ENCODE measurements around the gene STOML2. TPM values are rescaled to one million over a fixed set of nuclear protein-coding genes. Genes with fewer than 3 reads are reported as not detected.

STOML2 gene
- total RNA-seq, 6 experiments from 2014 or later: 59.8 to 102 (median 69.3) TPM

DNA sequence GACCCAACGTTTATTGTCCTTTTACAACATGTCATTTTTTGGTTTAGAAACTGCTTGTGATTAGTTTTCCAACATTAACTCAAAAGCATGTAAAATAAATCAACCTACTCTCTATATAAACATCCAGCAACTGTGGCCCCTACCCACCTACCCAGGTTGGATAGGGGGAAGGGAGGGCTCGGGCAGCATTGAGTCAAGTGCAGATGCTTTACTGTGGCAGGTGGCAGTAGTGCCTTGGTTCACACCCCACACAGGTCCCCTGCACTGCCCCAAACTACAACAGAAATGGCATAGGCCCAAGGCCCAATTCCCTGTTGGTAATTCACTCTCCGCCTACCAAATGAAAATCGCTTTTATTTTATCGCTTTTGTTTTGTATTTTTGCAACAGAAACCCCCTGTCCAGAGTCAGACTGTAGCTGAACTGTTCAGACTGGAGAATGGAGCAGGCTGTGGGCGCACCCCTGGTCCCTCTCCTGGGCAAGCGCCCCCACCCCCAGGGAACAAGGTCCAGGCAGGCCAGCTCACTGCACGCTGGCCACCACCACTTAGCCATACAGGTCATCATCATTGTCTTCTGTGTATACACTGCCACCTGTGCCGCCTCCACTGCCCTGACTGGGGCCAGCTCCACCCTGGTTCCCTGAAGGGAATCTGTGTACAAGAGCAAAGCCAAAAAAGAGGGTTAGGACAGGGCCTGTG lies 46.2 kb downstream of the STOML2 start:
- Histone ChIP-seq H3K27ac (no peak overlapping the region), H3K9me3 (no peaks in the 10 kb centered on the region), H3K4me1 (no peaks in the 10 kb centered on the region), H3K4me3 (no peak overlapping the region), H3K36me3 (peaks cover 20 to 85% (median 58%) of the 10 kb centered on the region in 4 donors), H3K27me3 (no peaks in the 10 kb centered on the region)
- peak in 3 of 4 donors; percentile 28 to 46 (median 32) for ATAC-seq
- no peak for DNase-seq
- WGBS (ENCODE audit: insufficient coverage, low coverage, low lambda C conversion rate, missing lambda C conversion rate): 90% methylated on average over 9 of the region's 9 CpGs
- intact Hi-C loops (cut with DNase I): no loop called here
- no peak for TF ChIP-seq POLR2A (IDR thresholded peaks at IDR 0.05)
- TF ChIP-seq, protein P1, sequence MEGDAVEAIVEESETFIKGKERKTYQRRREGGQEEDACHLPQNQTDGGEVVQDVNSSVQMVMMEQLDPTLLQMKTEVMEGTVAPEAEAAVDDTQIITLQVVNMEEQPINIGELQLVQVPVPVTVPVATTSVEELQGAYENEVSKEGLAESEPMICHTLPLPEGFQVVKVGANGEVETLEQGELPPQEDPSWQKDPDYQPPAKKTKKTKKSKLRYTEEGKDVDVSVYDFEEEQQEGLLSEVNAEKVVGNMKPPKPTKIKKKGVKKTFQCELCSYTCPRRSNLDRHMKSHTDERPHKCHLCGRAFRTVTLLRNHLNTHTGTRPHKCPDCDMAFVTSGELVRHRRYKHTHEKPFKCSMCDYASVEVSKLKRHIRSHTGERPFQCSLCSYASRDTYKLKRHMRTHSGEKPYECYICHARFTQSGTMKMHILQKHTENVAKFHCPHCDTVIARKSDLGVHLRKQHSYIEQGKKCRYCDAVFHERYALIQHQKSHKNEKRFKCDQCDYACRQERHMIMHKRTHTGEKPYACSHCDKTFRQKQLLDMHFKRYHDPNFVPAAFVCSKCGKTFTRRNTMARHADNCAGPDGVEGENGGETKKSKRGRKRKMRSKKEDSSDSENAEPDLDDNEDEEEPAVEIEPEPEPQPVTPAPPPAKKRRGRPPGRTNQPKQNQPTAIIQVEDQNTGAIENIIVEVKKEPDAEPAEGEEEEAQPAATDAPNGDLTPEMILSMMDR (IDR thresholded peaks at IDR 0.05): no peak

DNA sequence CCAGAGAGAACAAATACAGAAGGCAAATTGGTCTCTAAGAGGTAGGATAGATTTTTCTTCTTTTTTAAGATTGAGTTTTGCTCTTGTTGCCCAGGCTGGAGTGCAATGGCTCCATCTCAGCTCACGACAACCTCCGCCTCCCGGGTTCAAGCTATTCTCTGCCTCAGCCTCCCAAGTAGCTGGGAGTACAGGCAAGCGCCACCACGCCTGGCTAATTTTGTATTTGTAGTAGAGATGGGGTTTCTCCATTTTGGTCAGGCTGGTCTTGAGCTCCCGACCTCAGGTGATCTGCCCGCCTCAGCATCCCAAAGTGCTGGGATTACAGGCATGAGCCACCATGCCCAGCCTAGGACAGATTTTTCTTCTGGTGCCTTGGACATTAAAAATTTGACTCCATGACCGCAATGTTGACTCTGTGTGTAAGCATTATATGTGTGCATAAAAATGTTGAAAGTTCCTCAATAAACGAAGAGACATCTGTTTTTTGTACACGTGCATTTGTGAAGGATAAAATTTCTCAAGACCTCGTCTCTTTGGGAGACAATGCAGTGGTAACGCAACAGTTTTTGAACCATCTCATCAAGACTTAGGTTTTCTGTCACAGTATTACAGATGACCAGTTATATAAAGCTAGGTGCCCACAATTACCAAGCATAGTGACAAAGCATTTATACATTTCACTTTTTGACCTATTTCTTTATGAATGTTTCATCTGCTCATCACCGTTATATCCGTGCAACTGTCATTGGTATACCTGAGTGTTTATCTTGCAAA lies 47.9 kb downstream of the STOML2 start:
- WGBS (ENCODE audit: insufficient coverage, low coverage, low lambda C conversion rate, missing lambda C conversion rate): 96% methylated on average over 7 of the region's 14 CpGs
- H3K4me1 ChIP-seq: no peaks in the 10 kb centered on the region
- H3K27ac ChIP-seq: no peak overlapping the region
- H3K9me3 ChIP-seq: no peaks in the 10 kb centered on the region
- TF ChIP-seq, protein P1 (IDR thresholded peaks at IDR 0.05): no peak
- no peak for TF ChIP-seq POLR2A (IDR thresholded peaks at IDR 0.05)
- H3K27me3 ChIP-seq: no peaks in the 10 kb centered on the region
- H3K4me3 ChIP-seq: no peak overlapping the region
- peaks cover 8 to 84% (median 46%) of the 10 kb centered on the region in 4 donors for H3K36me3 ChIP-seq
- intact Hi-C loops (cut with DNase I): no loop called here
- DNase-seq (no peak), ATAC-seq (no peak)

DNA sequence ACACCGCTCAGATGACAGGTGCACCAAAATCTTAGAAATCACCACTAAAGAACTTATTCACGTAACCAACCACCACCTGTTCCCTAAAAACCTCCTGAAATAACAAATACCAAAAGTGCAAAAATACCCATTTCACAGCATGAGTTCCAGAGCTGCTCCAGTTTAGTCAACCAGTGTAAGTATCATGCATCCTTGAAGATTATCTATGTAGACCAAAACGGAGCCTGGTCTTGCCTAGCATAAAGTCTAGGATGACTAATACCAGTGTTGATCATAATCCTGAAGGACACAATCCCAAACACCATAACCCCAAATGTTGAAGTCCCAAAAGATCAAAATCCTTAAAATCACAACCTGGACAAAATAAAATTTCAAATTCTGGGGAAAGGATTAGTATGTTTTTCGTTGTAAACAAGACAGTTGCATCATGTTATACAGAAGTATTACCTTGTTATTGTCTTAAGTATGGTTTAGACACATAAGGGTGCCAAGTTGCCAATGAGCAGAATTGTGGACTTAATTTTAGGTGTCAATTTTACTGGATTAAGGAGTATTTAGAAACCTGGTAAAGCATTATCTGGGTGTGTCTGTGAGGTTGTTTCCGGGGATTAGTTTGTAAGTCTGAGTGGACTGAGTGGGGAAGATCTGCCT lies 48.6 kb downstream of the STOML2 start:
- WGBS (ENCODE audit: insufficient coverage, low coverage, low lambda C conversion rate, missing lambda C conversion rate): 53% methylated on average over 4 of the region's 5 CpGs
- no peak for DNase-seq
- Histone ChIP-seq H3K36me3 (peaks cover 8 to 84% (median 41%) of the 10 kb centered on the region in 4 donors), H3K27me3 (no peaks in the 10 kb centered on the region), H3K4me1 (no peaks in the 10 kb centered on the region), H3K4me3 (no peak overlapping the region), H3K9me3 (no peaks in the 10 kb centered on the region), H3K27ac (no peak overlapping the region)
- TF ChIP-seq POLR2A (IDR thresholded peaks at IDR 0.05): no peak
- TF ChIP-seq, protein P1 (IDR thresholded peaks at IDR 0.05): no peak
- ATAC-seq: no peak
- intact Hi-C loops (cut with DNase I): no loop called here

DNA sequence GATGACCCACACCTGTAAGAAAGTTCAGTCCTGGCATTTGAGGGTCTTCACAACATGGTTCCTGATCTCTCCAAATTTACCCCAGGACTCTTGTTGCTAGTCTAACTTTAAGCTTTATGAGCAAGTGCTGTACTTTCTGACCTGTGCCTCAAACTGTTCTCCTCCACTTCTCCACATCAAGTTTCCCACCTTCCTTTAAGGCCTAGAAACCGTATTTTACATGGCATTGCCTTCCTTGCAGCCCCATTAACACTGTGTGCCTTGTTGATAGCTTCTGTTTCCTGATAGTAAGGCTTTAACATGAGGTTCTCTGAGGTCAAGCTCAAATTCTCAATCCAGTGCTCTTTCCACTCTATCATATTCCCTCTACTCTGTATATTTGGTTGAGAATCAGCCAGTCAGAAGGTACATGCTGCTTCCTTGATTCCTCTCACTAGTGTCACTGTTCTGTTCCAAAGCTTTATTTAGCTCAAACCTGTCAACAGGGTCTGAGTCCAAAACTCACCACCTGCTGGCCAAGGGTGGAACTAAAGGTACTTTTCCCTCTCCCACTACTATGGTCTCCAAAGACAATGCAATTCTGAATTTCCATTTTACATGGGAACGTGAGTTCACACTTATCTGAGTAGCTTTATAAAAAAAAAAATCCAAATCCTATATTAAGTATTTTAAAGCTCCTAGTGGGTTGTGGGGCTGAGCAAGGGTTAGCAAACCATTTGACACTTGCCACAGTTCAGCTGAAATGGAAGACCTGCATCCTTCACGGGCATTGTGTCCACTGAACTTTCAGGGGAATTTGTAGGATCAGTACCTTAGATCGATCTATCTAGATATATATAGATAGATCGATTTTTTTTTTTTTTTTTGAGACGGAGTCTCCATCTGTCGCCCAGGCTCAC lies 51.6 kb downstream of the STOML2 start:
- no peaks in the 10 kb centered on the region for H3K4me1 ChIP-seq
- DNase-seq (no peak), ATAC-seq (peak; percentile 73 to 88 (median 82))
- H3K4me3 ChIP-seq: no peak overlapping the region
- no peaks in the 10 kb centered on the region for H3K27me3 ChIP-seq
- H3K9me3 ChIP-seq: no peaks in the 10 kb centered on the region
- TF ChIP-seq POLR2A (IDR thresholded peaks at IDR 0.05): no peak
- TF ChIP-seq, protein P1 (IDR thresholded peaks at IDR 0.05): peak; percentile 51 to 66 (median 54)
- H3K27ac ChIP-seq: no peak overlapping the region
- WGBS (ENCODE audit: insufficient coverage, low coverage, low lambda C conversion rate, missing lambda C conversion rate): 74% methylated on average over 7 of the region's 7 CpGs
- intact Hi-C loops (cut with DNase I): no loop called here
- H3K36me3 ChIP-seq: peaks cover 0 to 64% (median 17%) of the 10 kb centered on the region in 4 donors

All from right lobe of liver (tissue), 6 donors.